Gastroesophageal sphincter (tissue), 4 donors: ENCODE results near the gene NANS. TPM values are rescaled to one million over a fixed set of nuclear protein-coding genes. Genes with fewer than 3 reads are reported as not detected.
A peak's percentile ranks its signal among the peaks of the same experiment; 100 is the strongest.

Source experiments
- ATAC-seq: fragments of 150-250 bp; one replicate; pipeline ENCODE4 v1.9.1; 2016; ENCODE audit warnings: mild to moderate bottlenecking, moderate library complexity
- H3K27ac ChIP-seq, 4 donors: fragments of 200-600 bp; sonication (generic) in 3 of 4; 1 replicate in 3 of 4; 2 replicates in 1 of 4; pipeline ENCODE4 v1.5.1; 2016 to 2019
- H3K27me3 ChIP-seq: fragments of 200-600 bp; sonication (generic); one replicate; pipeline ENCODE4 v1.5.1; 2019
- H3K36me3 ChIP-seq, 2 donors: fragments of 200-600 bp; sonication (generic); one replicate each; pipeline ENCODE4 v1.5.1; 2019; ENCODE audit warnings: control low read depth in 1 of 2
- H3K4me1 ChIP-seq, 3 donors: fragments of 200-600 bp; sonication (generic); 1 replicate in 2 of 3; 2 replicates in 1 of 3; pipeline ENCODE4 v1.5.1; 2016 to 2019; ENCODE audit warnings: control low read depth in 2 of 3
- H3K4me3 ChIP-seq, 2 donors: fragments of 200-600 bp; sonication (generic); one replicate each; pipeline ENCODE4 v1.5.1; 2019; ENCODE audit warnings: mild to moderate bottlenecking in 1 of 2, moderate library complexity in 1 of 2
- H3K9me3 ChIP-seq, 3 donors: fragments of 200-600 bp; sonication (generic); one replicate each; pipeline ENCODE4 v1.5.1; 2017 to 2019; ENCODE audit warnings: control low read depth in 2 of 3
- CTCF ChIP-seq, 4 experiments: fragments of 200-600 bp in 2 of 4; fragments of 450-650 bp in 2 of 4; sonication (generic) in 1 of 4; IDR thresholded peaks; one replicate each; pipeline ENCODE4 v1.5.1; 2017 to 2019; ENCODE audit warnings: antibody characterized with exemption in 4 of 4, mild to moderate bottlenecking in 2 of 4, moderate library complexity in 2 of 4
- EP300 ChIP-seq: sonication (generic); formaldehyde crosslinking; IDR thresholded peaks from one replicate; pipeline ENCODE4 v1.6.1; 2017; ENCODE audit warnings: antibody characterized with exemption, mild to moderate bottlenecking
- POLR2A ChIP-seq, 2 donors: fragments of 450-650 bp; IDR thresholded peaks; one replicate each; pipeline ENCODE4 v1.6.1; 2017; ENCODE audit warnings: antibody characterized with exemption in 2 of 2, mild to moderate bottlenecking in 2 of 2, moderate library complexity in 1 of 2
- POLR2AphosphoS5 ChIP-seq: sonication (generic); formaldehyde crosslinking; IDR thresholded peaks from one replicate; pipeline ENCODE4 v1.6.1; 2017; ENCODE audit warnings: antibody characterized with exemption
- WGBS, 2 donors: methylation state at CpG; one replicate each; pipeline ENCODE4 v1.1.5; 2018; ENCODE audit warnings: low coverage in 1 of 2; 5-methylcytosine and 5-hydroxymethylcytosine counted together
- total RNA-seq, 4 donors: library from RNA; depleted of rRNA; stranded (reverse); fragments of >200 nt; gene quantifications; one replicate each; pipeline ENCODE4 v1.1.0, GENCODE V29; 2016

The NANS gene
- total RNA-seq, 4 donors from 2014 or later, result 21.5 to 58.3 (median 40.0) TPM

GRCh38 chr9:98080326-98080725 is 23.8 kb downstream of the NANS start:
- H3K9me3 ChIP-seq, result no peaks in the 10 kb centered on the region
- peaks cover 0 to 76% of the 10 kb centered on the region in 2 donors for H3K36me3 ChIP-seq
- no peak for TF ChIP-seq CTCF (IDR thresholded peaks at IDR 0.05)
- TF ChIP-seq EP300, result no peak
- no peak for TF ChIP-seq POLR2A (IDR thresholded peaks at IDR 0.05)
- no peak overlapping the region for H3K27ac ChIP-seq
- H3K27me3 ChIP-seq, result no peaks in the 10 kb centered on the region
- no peaks in the 10 kb centered on the region for H3K4me1 ChIP-seq
- WGBS, 2 donors, result 95 to 100% methylated on average over 1 of the region's 1 CpG
- no peak overlapping the region for H3K4me3 ChIP-seq
- no peak for ATAC-seq

- ATAC-seq, result no peak
- 93% methylated on average over 3 of the region's 12 CpGs; no CpG with 5 or more reads in 1 of the 2 donors for WGBS, 2 donors
- no peaks in the 10 kb centered on the region for H3K27me3 ChIP-seq
- H3K27ac ChIP-seq, result no peak overlapping the region
- peaks cover 0 to 76% of the 10 kb centered on the region in 2 donors for H3K36me3 ChIP-seq
- no peak overlapping the region for H3K4me3 ChIP-seq
- no peaks in the 10 kb centered on the region for H3K9me3 ChIP-seq
- H3K4me1 ChIP-seq, result no peaks in the 10 kb centered on the region
- TF ChIP-seq EP300, result no peak
- TF ChIP-seq POLR2A (IDR thresholded peaks at IDR 0.05), result no peak
- no peak for TF ChIP-seq POLR2AphosphoS5
- TF ChIP-seq CTCF (IDR thresholded peaks at IDR 0.05), result no peak
Observed at GRCh38 chr9:98080780-98081179, 24.2 kb downstream of the NANS start.

GRCh38 chr9:98081477-98082219 is 25.1 kb downstream of the NANS start:
- Histone ChIP-seq H3K4me3 (no peak overlapping the region), H3K9me3 (no peaks in the 10 kb centered on the region), H3K27me3 (no peaks in the 10 kb centered on the region), H3K36me3 (peaks cover 0 to 76% of the 10 kb centered on the region in 2 donors), H3K27ac (peak overlapping the region in 1 of 4 donors; percentile 14), H3K4me1 (no peaks in the 10 kb centered on the region)
- peak; percentile 38 for ATAC-seq
- WGBS, 2 donors, result 69 to 72% methylated on average over 3 of the region's 6 CpGs
- TF ChIP-seq CTCF (IDR thresholded peaks at IDR 0.05) (no peak), POLR2AphosphoS5 (peak; percentile 69), EP300 (no peak)

- H3K9me3 ChIP-seq, result no peaks in the 10 kb centered on the region
- H3K4me1 ChIP-seq, result peaks cover 0 to 9% (median 0%) of the 10 kb centered on the region in 3 donors
- no peaks in the 10 kb centered on the region for H3K27me3 ChIP-seq
- peak; percentile 48 for ATAC-seq
- no peak for TF ChIP-seq POLR2A (IDR thresholded peaks at IDR 0.05)
- no peak for TF ChIP-seq POLR2AphosphoS5
- no peak for TF ChIP-seq EP300
- no peak for TF ChIP-seq CTCF (IDR thresholded peaks at IDR 0.05)
- 80 to 100% methylated on average over 1 to 2 of the region's 2 CpGs for WGBS, 2 donors
- peaks cover 0 to 68% of the 10 kb centered on the region in 2 donors for H3K36me3 ChIP-seq
- no peak overlapping the region for H3K4me3 ChIP-seq
- H3K27ac ChIP-seq, result peak overlapping the region in 1 of 4 donors; percentile 11
Observed at GRCh38 chr9:98083061-98083501, 26.5 kb downstream of the NANS start.
